TTC549 (cell line): Measurements from ENCODE around the gene POLDIP3.

Source experiments
- FAIRE-seq: peaks from 2 replicates; lab custom pipeline; 2012; peaks lifted over from hg19 to GRCh38; lab: Jason Lieb, UNC

POLDIP3 gene, protein sequence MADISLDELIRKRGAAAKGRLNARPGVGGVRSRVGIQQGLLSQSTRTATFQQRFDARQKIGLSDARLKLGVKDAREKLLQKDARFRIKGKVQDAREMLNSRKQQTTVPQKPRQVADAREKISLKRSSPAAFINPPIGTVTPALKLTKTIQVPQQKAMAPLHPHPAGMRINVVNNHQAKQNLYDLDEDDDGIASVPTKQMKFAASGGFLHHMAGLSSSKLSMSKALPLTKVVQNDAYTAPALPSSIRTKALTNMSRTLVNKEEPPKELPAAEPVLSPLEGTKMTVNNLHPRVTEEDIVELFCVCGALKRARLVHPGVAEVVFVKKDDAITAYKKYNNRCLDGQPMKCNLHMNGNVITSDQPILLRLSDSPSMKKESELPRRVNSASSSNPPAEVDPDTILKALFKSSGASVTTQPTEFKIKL

DNA sequence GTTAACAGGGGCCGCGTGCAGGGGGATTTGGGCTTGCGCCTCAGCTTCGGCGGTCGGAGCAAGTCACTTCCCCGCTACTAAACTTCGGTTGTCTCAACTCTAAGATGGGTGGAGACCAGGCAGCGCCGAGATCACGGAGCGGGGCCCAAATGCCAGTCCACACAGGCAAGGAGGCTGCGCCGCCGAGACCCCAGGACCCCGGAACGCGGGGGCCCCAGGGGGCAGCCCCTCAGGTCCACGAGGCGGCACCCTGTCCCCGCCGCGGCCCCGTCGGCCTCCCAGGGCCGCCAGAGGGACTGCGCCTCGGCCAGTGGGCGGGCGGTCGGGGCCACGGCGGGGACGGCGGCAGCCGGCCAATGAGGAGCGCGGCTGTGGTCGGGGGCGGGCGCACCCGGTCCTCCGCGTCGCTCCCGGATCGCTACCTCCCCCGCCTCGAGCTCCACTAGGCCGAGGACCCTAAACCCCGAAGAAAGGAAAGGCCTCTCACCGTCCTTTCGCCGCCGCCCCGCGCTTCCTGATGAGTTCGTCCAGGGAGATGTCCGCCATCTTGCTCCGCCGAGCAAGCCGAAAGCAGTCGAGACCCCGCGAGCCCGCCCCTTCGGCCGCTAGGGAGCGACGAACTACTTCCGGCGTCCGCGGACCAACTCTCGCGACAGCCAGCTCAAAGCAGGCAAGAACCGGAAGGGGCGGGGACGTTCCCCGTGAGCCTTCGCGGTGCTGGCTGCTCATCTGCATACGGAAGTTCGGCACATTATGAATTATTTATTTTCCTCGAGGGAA lies at the start of gene POLDIP3:
Gene POLDIP3, minus strand, starts transcription at position 572 of the 780 bp plus-strand sequence. Its CDS starts 26 bp downstream, at position 546.
- peak; percentile 89 for FAIRE-seq

DNA sequence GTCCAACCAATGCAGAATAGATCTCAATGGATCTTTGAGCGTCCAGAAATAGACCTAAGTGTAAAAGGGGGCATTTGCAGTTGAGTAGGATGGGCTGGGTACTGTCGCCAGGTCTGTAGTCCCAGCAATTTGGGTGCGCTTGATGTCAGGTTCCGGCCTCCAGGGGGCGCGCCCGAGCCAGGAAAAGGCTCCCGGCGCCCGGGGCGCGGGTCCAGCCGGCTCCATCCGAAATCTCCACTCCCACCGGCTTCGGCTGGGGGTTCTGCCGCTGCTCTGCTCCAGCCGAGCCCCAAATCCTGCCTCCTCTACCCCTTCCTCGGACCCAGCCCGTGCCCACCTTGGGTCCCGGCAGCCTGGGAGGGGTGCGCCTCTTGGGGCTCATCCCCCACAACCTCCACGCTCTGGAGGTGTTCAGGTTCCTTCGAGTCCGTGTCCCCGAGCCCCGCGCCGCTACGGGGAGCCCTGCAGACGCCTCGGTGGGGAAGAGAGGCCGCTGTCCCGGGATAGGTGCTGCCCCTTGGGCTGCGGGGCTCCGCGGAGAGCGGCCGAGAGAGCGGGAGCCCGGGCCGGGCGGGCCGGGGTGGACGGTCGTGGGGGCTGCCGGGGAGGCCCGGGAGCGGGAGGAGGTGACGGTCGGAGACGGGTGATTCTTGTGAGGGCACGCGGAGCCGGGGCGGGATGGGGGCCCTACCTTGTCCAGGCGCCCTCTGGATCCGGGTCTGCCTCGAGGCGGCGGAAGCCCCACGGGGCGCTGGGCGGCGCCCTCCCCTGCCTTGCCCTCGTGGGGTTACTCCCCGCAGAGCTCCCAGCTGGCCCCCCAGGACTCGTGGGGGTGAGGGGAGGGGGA lies 47.5 kb upstream of the POLDIP3 start:
- FAIRE-seq, result no peak

DNA sequence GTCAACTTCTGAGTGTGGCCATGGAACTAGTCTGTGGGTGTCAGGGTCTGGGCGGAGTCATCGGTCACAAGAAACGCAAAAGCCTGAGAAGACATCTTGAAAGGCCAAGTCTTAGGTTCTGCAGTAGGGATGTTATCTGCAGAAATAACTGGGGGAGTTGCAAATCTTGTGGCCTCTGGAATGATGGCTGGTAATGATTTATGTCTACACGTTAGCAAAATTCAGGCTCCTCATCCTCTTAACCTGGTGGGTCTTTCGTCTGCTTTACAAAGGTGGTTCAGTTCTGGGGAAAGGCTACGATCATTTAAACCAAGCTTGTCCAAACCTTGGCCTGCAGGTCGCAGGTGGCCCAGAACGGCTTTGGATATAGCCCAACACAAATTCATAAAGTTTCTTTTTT lies 41.9 kb upstream of the POLDIP3 start:
- no peak for FAIRE-seq

DNA sequence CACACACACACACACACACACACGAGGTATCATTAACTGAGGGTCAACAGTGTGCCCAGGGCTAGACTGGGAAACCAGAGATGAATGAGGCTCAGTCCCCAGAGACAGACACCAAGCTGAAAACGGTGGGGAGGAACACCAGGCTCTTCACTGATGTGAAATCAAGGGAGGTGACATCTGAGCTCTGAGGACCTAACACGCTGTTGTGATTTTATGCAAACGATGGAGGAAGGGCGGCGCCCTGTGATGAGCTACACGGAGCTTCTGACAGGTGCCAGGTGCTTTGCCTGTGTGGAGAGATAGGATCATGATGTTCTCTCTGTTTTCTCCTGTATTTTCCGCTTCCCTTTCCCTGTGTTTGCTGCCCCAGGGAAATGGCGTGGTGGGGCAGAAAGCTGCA lies 41.0 kb upstream of the POLDIP3 start:
- FAIRE-seq, result no peak

DNA sequence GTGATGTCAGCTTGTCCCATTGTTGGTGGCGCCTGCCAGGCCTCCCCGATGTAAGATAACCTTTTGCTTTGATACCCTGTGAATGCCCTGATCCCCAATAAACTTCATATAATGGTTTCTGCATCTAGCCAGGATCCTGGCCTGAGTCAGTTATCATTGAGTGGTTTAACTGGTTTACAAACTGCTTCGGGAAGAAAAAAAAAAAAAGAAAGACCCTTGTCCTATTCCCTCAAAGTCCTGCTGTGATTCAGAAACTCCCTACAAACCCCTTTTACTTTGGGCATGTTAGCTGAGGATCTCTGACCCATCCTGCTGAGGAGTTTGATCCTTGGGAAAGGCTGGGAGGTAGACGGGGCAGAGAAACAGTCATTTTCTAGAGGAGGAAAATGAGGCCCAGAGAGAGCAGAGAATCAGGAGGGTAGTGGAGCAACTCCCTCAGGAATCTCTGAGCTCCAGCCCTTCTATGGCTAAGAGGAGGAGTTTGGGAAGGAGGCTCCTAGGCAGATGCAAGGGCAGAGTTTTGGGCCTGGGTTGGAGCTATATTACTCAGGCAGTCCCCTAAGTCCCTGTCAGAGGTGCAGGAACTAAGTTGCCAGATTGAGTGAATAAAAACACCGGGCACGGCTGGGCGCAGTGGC lies 39.9 kb upstream of the POLDIP3 start:
- FAIRE-seq, result no peak

DNA sequence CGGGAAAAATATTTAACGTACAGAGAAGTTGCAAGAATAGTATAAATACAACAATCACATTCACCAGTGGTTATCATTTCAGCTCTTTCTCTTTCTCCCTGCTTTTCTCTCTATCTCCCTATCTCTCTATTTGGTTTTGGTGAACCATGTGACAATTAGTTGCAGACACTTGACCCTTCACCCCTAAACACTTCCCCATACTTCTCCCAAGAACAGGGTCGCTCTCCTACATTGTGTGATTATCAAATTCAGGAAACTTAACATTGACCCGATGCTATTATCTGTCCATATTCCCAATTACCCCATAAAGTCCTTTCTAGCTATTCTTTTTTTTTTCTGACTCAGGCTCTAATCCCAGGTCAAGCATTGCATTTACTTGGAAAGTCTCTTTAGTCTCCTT lies 39.3 kb upstream of the POLDIP3 start:
- FAIRE-seq, result no peak

DNA sequence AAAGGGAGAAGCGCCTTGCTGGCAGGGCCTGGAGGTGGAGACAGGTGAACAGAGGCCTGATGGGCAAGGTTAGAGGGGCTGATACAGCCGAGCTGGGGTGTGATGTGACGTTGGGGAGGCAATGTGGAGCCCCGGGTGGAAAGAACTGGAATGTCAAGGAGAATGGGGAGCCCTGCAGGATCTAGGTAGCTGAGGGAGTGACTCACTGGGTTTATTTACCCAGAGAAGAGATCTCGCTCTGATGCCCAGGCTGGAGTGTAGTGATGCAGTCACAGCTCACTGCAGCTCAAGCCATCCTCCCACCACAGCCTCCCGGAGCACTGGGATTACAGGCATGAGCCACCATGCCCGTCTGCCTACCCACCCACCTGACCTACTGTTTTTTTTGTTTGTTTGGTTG lies 36.5 kb upstream of the POLDIP3 start:
- FAIRE-seq, result no peak

DNA sequence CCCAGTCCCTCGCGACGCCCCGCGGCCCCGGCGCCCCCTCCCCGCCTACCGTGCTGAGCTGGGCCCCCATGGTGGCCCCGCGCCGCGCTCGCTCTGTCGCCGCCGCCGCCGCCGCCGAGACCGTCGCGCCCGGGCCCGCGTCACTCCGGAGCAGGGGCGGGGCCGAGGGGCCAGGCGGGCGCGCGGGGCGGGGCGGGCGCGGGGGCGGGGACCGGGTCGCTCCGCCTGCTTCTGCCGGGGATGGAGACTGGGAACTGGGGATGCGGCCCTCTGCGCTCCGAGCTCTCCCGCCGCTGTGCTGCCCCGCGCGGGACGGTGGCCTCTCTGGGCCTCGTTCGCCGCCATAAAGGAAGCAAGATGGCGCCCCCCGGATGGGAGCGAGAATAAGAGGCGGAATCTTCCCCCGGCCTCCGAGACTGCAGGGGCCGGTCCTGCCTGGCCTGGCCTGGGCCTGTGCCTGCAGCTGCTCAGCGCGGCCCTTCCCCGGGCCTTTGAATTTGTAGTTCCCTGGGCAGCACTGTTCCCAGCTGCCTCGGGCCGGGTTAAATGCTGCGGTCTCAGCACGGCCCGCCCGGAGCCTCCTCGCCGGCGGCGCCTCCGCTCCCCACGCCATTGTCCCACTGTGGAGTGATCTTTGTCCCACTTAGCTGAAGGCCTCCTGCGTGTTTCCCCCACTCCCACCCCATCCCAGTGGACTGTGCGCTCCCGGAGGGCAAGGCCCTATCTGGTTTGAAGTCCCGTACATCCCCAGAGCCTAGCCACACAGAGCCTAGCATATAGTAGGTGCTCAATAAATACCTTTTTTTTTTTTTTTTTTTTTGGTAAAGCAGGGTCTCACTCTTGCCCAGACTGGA lies 34.8 kb upstream of the POLDIP3 start, which contains the start of gene CYB5R3:
Gene CYB5R3, minus strand, starts transcription at position 147 of the 854 bp plus-strand sequence. Its CDS starts 77 bp downstream, at position 70.
- no peak for FAIRE-seq

DNA sequence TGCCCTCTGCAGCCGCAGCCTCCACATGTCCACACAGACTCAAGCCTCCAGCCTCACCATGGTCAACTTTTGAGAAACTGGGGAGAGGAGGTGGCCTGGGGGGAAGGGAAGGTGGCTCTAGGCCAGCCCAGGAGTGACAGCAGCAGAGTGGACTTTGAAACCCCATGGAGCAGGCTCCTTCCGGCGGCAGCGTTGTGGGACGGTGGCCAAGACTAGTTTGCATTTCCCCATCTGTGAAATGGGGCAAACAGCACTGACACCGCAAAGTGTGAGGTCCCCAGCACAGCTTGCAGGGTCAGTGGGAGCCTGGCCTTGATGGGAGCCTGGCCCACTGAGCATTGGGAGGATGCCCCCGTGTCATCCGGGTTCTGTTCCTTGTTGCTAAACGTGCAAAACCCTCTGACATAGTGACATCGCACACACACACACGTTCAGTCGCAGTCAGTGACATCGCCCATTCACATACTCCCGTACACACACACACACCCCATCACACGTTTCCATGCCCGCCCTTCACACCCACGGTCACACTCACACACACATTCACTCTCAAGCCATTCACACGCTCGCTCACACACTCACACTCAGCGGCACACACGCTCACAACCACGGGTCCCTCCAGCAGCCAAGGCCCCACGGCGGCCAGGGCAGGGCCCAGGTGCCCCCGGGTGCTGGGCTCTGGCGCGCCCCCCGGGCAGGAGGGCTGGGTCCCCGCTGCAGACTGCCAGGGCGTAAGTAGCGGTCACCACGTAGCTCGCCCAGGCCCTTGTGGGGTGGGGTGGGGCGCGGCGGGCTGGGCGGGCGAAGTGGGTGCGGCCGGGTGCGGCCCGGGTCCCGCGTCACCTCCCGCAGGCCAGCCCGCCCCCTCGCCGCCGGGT lies 33.9 kb upstream of the POLDIP3 start:
- no peak for FAIRE-seq

DNA sequence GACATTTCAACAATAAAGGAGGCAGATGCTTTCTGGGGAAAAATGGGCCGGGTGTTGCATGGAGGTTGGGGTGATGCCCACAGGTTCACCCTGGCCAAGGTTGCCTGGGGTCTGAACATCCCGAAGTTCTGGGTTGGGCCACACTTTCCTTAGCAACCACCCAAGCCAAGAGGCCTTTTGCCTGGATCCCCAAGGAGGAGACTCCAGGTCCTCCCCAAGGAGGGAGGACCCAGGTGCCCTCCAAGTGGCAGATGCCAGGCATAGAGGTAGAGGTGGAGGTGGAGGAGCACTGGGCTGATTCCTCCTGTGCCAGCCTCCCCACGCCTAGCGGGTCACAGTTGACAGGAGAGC lies 33.3 kb upstream of the POLDIP3 start:
- FAIRE-seq, result no peak

DNA sequence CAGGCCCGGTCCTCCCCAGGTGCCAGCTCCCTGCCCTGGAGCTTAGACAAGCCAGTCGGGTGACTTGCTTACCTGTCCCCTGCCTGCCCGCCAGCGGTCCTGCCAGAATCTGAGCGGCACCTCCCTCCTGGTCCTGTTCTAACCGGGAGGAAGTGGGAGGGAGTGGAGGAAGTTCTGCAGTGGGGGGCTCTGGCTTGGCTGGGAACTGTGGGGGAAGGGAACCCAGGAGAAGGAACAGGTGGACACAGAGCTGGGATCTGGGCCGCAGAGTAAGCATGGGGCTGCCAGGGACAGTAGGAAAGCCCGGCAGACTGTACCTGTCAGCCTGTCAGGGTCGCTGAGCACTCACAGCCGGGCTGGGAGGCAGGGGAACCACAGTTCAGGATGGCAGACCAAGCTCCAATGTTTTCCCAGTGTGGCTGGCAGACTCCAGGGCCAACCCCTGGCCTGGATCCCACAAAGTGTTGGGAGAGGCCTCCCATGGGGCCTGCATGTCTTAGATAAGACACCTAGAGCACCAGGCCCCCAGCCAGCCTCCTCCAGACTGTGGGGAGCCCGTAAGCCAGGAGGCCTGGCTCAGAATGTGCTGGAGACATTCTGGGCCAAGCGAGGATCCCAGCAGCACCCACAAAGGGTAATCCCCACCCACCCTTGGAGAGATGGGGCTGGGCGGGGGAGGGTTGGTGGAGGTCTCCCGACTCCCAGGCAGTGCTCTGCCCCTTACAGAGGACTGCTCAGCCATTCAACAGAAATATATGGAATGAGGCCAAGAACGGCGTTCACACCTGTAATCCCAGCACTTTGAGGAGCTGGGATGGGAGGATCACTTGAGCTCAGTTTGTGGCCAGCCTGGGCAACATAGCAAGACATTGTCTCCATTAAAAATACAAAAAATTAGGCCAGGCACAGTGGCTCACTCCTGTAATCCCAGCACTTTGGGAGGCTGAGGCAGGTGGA lies 32.2 kb upstream of the POLDIP3 start:
- FAIRE-seq, result no peak

DNA sequence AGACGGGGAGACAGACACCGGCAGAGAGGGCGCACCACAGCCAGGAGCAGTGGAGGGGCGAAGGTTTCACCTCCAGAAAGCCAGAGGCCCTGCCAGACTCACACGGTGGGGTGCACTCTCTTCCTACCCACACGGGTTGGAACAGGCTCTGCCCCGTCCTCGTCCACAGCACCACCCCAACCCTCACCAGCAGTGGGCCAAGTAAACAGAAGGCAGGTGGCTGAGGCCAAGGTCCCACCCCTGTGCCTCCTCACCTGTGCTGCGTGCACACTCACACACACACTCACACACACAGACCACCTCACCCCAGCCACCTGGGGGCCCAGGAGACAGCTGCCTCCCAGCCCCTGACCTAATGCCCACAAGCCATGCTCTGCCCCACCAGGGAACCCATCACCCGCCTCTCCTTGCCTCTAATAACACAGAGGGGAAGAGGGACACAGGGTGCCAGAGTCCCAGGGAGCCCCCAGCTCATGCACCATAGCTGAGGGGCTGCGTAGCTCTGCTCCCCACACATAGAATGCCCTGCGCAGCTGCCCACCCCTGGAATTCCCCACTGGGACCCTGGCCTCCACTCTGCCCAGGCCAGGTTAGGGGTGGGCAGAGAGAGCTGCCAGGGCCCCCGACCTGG lies 31.4 kb upstream of the POLDIP3 start:
- FAIRE-seq, result no peak

DNA sequence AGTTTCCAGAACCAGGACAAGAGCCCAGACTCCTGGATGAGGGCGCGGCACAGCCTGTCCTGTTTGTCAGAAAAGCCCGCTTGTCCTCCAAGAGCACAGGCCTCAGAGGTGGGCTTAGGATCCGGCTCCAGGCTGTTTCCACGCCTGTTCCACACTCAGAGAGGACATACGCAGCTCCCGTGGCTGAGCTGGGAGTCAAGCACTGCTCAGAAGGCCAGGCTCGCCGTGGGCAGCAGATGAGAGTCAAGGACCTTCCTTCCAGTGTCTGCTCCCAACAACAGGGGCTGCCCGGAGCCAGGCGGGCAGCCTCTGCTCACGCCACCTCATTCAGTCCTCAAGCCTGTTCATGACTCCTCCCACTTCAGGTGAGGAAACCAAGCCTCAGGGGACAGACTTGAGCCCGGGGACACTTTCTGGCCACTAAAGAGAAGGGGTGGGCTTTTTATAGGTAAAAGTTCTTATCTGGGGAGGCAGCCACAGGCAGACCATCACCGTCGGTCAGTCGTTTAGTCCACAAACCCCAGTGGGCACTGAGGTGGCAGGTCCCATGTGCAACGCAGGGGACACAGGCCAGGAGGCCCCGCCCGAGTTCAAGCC lies 30.8 kb upstream of the POLDIP3 start:
- no peak for FAIRE-seq

DNA sequence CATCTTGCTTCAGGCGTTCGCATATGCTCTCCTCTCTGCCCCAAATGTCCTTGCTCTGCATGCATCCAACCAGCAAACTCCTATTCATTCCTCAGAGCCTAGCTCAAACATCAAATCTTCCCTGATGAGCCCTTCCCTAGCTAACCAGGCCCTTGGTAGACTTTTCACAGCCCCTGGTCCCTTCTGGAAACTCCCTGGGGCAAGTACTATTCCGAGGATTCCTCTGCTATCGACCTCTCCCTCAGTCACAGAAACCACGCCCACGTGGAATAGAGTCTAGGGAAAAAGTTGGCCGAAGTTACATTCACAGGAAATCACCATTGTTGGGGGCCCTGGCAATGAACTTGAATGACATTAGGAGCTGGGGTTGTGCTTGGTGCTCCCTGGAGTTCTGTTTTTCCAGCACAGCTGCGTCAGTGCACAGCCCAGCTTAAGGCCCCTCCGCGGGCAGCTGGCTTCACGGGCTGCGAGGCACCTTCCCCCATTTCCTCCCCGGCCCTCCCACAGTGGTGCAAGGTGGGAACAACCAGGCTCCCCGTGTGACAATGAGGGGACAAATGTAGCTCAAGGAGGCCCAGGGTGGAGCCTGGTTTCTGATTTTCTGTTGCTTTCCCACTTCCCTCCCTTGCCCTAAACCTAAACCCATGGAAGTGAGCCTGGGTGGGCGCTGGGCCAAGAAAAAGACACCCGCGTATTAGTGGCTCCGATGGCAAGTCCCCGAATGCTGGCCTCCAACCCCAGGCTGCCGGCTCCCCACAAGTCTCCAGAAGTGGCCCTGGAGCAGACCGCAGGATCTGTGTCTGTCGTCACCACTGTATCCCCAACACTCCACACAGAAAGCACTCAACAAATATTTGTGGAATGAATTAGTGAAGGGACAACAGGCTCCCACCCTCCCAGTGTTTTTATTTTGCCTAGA lies 30.0 kb upstream of the POLDIP3 start:
- FAIRE-seq, result no peak

DNA sequence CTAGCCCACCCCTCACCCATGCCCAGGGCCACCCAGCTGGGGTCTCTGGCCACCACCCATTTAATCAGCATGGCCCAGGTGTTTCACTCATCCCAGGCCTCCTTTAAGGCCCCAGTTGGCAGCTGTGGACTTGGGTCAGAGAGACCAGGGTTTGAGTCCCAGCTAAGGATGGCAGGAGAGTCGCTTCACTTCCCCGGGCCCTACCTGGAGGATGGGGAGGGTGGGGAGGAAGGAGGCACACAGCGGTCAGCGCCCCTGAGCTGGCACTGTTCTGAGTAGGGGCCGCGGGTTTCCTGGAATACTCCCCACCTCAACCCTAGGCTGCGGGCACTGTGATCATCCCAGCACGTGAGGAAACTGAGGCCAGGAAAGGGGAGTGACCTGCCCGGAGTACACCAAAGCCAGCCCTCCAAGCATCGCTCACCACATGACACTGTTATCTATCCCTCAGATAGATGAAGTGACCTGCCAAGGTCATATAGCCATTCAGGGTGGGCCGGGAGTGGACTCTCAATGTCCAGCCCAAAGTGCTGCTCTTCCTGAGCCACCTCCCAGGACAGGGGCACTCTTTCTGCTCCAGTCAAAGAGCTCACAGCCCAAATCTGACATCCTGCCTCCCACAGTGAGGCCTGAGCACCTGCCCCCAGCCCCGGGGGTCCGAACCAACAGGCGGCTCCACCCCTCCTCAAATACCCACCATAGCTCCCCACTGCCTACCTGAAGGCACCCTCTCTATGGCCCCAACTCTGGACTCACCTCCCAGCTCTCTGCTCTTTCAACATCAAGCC lies 29.1 kb upstream of the POLDIP3 start:
- no peak for FAIRE-seq
